ENCODE data around the gene GMFB. TPM values are rescaled to one million over a fixed set of nuclear protein-coding genes. Genes with fewer than 3 reads are reported as not detected.

GMFB gene
- total RNA-seq, 1 experiment from 2014 or later, result 53.8 TPM

DNA sequence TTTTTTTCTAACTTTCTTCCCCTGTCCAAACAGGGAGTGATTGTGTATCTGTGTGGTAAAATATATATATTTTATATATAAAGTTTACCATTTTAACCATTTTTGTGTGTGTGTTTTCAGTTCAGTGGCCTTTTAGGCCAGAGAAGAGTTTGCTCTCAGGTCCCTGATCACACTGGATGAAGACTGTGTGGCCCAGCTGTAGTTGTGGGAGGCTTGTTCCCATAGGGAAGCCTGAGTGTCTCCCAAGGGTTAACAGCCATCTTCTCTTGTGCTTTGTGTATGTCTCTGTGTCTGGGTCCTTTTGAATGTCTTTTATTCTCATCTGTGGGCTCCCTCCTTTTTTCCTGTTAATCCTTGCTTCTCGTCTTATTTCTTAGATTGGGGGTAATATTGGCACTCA is 44.3 kb upstream of the GMFB start:
- ATAC-seq (no peak), DNase-seq (ENCODE audit: low read depth, low spot score) (no peak)
- BruUV-seq (replicated peaks), result no TSS peak
- no peaks in the 10 kb centered on the region for H3K4me1 ChIP-seq (ENCODE audit: control insufficient read depth in 1 of 2, insufficient read depth in 2 of 2, low read length in 2 of 2)
- no peak overlapping the region for H3K4me2 ChIP-seq (ENCODE audit: low read length)
- no peaks in the 10 kb centered on the region for H3K9me3 ChIP-seq (ENCODE audit: control insufficient read depth in 1 of 2, insufficient read depth in 1 of 2, low read depth in 1 of 2, low read length in 2 of 2)
- no peak overlapping the region for H2AFZ ChIP-seq (ENCODE audit: low read depth, low read length, poor library complexity, severe bottlenecking)
- H3K27ac ChIP-seq (ENCODE audit: low read depth, low read length), result no peak overlapping the region
- H3K9ac ChIP-seq (ENCODE audit: low read length), result no peak overlapping the region
- intact Hi-C loops (cut with micrococcal nuclease), result no loop called here
- ChIA-PET RAD21 (ENCODE audit: low non-redundant PET in 1 of 2, low total read pairs in 2 of 2, uncharacterized antibody in 2 of 2, unreplicated experiment in 2 of 2) (no interaction called here), CTCF (interaction anchor here (1.5 kb wide), 1 partner anchor 273 kb away, joined by 3 read pairs; no protein-coding TSS in a partner anchor), POLR2A (no interaction called here)
- H3K9me2 ChIP-seq (ENCODE audit: insufficient read depth), result no peaks in the 10 kb centered on the region
- TF ChIP-seq SP1 (IDR thresholded peaks at IDR 0.05; ENCODE audit: low read depth) (no peak), YY1 (IDR thresholded peaks at IDR 0.05; ENCODE audit: extremely low read depth, insufficient replicate concordance, low read depth, low read length) (no peak), POLR2A (IDR thresholded peaks at IDR 0.05; ENCODE audit: borderline replicate concordance, extremely low read depth, insufficient read depth, insufficient read length) (no peak), FOSL1 (IDR thresholded peaks at IDR 0.05; ENCODE audit: low read depth) (no peak), ELF1 (IDR thresholded peaks at IDR 0.05; ENCODE audit: borderline replicate concordance, low read depth) (no peak), TCF7L2 (IDR thresholded peaks at IDR 0.05; ENCODE audit: borderline replicate concordance, extremely low read depth, insufficient read depth, insufficient read length) (no peak), CEBPB (IDR thresholded peaks at IDR 0.05; ENCODE audit: low read depth) (no peak), POLR2AphosphoS5 (IDR thresholded peaks at IDR 0.05; ENCODE audit: low read depth, low read length) (no peak), SRF (IDR thresholded peaks at IDR 0.05; ENCODE audit: low read depth) (no peak), ZNF274 (IDR thresholded peaks at IDR 0.05; ENCODE audit: low read depth, low read length) (no peak), JUND (IDR thresholded peaks at IDR 0.05) (no peak), SIN3A (IDR thresholded peaks at IDR 0.05; ENCODE audit: low read depth) (no peak), EZH2phosphoT487 (IDR thresholded peaks at IDR 0.05; ENCODE audit: borderline replicate concordance) (no peak), CBX3 (IDR thresholded peaks at IDR 0.05; ENCODE audit: low read depth) (no peak), ZFX (IDR thresholded peaks at IDR 0.05) (no peak)
- TF ChIP-seq, protein P1, sequence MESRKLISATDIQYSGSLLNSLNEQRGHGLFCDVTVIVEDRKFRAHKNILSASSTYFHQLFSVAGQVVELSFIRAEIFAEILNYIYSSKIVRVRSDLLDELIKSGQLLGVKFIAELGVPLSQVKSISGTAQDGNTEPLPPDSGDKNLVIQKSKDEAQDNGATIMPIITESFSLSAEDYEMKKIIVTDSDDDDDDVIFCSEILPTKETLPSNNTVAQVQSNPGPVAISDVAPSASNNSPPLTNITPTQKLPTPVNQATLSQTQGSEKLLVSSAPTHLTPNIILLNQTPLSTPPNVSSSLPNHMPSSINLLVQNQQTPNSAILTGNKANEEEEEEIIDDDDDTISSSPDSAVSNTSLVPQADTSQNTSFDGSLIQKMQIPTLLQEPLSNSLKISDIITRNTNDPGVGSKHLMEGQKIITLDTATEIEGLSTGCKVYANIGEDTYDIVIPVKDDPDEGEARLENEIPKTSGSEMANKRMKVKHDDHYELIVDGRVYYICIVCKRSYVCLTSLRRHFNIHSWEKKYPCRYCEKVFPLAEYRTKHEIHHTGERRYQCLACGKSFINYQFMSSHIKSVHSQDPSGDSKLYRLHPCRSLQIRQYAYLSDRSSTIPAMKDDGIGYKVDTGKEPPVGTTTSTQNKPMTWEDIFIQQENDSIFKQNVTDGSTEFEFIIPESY (IDR thresholded peaks at IDR 0.05; ENCODE audit: extremely low read depth, insufficient replicate concordance, low read length), result no peak
- TF ChIP-seq, protein P2, sequence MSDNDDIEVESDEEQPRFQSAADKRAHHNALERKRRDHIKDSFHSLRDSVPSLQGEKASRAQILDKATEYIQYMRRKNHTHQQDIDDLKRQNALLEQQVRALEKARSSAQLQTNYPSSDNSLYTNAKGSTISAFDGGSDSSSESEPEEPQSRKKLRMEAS (IDR thresholded peaks at IDR 0.05), result no peak
- TF ChIP-seq, protein P3, sequence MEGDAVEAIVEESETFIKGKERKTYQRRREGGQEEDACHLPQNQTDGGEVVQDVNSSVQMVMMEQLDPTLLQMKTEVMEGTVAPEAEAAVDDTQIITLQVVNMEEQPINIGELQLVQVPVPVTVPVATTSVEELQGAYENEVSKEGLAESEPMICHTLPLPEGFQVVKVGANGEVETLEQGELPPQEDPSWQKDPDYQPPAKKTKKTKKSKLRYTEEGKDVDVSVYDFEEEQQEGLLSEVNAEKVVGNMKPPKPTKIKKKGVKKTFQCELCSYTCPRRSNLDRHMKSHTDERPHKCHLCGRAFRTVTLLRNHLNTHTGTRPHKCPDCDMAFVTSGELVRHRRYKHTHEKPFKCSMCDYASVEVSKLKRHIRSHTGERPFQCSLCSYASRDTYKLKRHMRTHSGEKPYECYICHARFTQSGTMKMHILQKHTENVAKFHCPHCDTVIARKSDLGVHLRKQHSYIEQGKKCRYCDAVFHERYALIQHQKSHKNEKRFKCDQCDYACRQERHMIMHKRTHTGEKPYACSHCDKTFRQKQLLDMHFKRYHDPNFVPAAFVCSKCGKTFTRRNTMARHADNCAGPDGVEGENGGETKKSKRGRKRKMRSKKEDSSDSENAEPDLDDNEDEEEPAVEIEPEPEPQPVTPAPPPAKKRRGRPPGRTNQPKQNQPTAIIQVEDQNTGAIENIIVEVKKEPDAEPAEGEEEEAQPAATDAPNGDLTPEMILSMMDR (IDR thresholded peaks at IDR 0.05 in 2 of 3, conservative IDR thresholded peaks at IDR 0.05 in 1 of 3; ENCODE audit: borderline replicate concordance in 1 of 3, insufficient read depth in 1 of 3, low read depth in 2 of 3, low read length in 2 of 3), result no peak
- TF ChIP-seq, protein P4, sequence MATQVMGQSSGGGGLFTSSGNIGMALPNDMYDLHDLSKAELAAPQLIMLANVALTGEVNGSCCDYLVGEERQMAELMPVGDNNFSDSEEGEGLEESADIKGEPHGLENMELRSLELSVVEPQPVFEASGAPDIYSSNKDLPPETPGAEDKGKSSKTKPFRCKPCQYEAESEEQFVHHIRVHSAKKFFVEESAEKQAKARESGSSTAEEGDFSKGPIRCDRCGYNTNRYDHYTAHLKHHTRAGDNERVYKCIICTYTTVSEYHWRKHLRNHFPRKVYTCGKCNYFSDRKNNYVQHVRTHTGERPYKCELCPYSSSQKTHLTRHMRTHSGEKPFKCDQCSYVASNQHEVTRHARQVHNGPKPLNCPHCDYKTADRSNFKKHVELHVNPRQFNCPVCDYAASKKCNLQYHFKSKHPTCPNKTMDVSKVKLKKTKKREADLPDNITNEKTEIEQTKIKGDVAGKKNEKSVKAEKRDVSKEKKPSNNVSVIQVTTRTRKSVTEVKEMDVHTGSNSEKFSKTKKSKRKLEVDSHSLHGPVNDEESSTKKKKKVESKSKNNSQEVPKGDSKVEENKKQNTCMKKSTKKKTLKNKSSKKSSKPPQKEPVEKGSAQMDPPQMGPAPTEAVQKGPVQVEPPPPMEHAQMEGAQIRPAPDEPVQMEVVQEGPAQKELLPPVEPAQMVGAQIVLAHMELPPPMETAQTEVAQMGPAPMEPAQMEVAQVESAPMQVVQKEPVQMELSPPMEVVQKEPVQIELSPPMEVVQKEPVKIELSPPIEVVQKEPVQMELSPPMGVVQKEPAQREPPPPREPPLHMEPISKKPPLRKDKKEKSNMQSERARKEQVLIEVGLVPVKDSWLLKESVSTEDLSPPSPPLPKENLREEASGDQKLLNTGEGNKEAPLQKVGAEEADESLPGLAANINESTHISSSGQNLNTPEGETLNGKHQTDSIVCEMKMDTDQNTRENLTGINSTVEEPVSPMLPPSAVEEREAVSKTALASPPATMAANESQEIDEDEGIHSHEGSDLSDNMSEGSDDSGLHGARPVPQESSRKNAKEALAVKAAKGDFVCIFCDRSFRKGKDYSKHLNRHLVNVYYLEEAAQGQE (IDR thresholded peaks at IDR 0.05; ENCODE audit: low read depth), result no peak
- TF ChIP-seq, protein P5, sequence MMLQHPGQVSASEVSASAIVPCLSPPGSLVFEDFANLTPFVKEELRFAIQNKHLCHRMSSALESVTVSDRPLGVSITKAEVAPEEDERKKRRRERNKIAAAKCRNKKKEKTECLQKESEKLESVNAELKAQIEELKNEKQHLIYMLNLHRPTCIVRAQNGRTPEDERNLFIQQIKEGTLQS (IDR thresholded peaks at IDR 0.05), result no peak
- H3K36me3 ChIP-seq (ENCODE audit: control insufficient read depth in 1 of 2, insufficient read depth in 2 of 2, low read length in 2 of 2), result 0 out of 4 replicates have a peak, but pooled peaks cover 2% of the 10 kb centered on the region in 2 experiments
- no peaks in the 10 kb centered on the region for H4K20me1 ChIP-seq (ENCODE audit: insufficient read depth)
- H3K4me3 ChIP-seq (replicated peaks in 1 of 2; ENCODE audit: low read depth in 1 of 2, low read length in 2 of 2), result no peak overlapping the region
- H3K79me2 ChIP-seq (ENCODE audit: insufficient read depth, low read length), result no peaks in the 10 kb centered on the region
- no peaks in the 10 kb centered on the region for H3K27me3 ChIP-seq (ENCODE audit: insufficient read depth, low read length)
